LNCaP clone FGC (cell line): Measurements from ENCODE around the gene SYNPO2.

Experiments used
- DNase-seq: peaks from one replicate; pipeline ENCODE4 v3.0.0-alpha.2; 2011; ENCODE audit warnings: low read depth
- H3K4me3 ChIP-seq: 2 replicates; pipeline ENCODE4 v1.5.1; 2011; ENCODE audit warnings: mild to moderate bottlenecking, low read depth, low read length, control low read depth
- CTCF ChIP-seq: IDR thresholded peaks from 2 replicates; pipeline ENCODE4 v1.5.1; 2012; ENCODE audit warnings: mild to moderate bottlenecking; ENCODE audit not compliant: control insufficient read depth, insufficient read depth; ENCODE audit errors: extremely low read depth

Gene SYNPO2

DNA sequence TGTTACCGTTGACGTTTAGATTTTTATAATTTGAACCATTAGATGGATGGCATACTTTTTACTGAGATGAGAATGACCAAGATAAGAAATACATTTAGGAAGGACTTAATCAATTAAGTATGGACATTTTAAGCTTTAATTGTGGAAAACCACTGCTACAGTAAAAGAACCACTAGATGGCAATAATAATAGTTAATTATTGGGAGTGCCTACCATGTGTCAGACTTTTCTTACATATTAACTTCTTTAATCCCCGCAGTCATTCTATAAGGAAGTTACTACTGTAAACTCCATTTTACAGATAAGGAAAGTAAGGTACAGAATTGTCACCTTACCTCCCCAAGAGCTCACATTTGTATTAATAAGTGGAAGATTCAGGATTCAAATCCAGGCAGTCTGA lies 198.5 kb downstream of the SYNPO2 start:
- peak; percentile 43 for TF ChIP-seq CTCF
- H3K4me3 ChIP-seq = no peak overlapping the region
- DNase-seq = no peak

- DNase-seq = no peak
- H3K4me3 ChIP-seq = no peak overlapping the region
- TF ChIP-seq CTCF = no peak
Observed at GRCh38 chr4:119087656-119088055, 199.0 kb downstream of the SYNPO2 start.

- no peak for TF ChIP-seq CTCF
- no peak for DNase-seq
- H3K4me3 ChIP-seq = no peak overlapping the region
Observed at GRCh38 chr4:119093042-119093827, 204.6 kb downstream of the SYNPO2 start.

DNA sequence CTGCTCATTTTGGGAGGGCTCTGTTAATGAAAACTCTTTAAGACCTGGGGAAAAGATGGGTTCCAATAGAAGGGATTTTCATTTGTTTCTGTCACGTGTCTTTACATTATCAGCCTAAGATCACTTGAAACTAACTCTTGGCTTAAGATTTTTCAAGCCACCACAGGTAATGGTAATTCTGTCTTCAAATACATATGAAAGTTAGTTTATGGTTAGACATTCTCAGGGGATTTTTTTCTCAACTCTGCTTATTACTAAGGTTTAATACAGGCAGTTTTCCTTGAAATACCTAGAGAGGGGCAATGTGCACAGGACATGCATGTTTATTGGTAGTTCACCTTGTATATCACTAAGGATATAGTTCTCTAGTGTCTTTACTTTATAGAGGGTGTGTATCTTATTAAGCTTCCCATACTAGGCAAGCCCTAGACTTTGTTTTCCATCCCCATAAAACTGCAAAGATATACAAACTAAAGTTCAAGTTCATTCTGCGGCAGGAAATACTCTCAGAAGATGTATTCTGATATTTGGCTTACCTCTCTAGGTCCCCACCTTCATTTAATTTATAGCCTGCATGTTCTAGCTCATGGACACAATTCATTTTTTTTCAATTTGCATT lies 208.7 kb downstream of the SYNPO2 start:
- DNase-seq = no peak
- no peak overlapping the region for H3K4me3 ChIP-seq
- TF ChIP-seq CTCF = no peak

GRCh38 chr4:119098306-119098705 lies 209.7 kb downstream of the SYNPO2 start:
- no peak for TF ChIP-seq CTCF
- H3K4me3 ChIP-seq = no peak overlapping the region
- DNase-seq = no peak

GRCh38 chr4:119099227-119099810 lies 210.7 kb downstream of the SYNPO2 start:
- DNase-seq = no peak
- TF ChIP-seq CTCF = no peak
- H3K4me3 ChIP-seq = no peak overlapping the region

- no peak for DNase-seq
- no peak overlapping the region for H3K4me3 ChIP-seq
- no peak for TF ChIP-seq CTCF
Observed at GRCh38 chr4:119100655-119101054, 212.0 kb downstream of the SYNPO2 start.
